Measurements from ENCODE around the gene ZNF608. TPM values are rescaled to one million over a fixed set of nuclear protein-coding genes. Genes with fewer than 3 reads are reported as not detected.

The ZNF608 gene
- polyA plus RNA-seq, 1 donor (not counting 4 experiments of a cell fraction or from before 2014, with no cell fraction given): 1.1 TPM

- Histone ChIP-seq H4K20me1 (ENCODE audit: control insufficient read depth, extremely low read depth, insufficient read depth, low read length) (no peaks in the 10 kb centered on the region), H3K27me3 (ENCODE audit: control insufficient read depth, extremely low read depth, insufficient read depth, low read length) (no peaks in the 10 kb centered on the region), H2AFZ (ENCODE audit: control insufficient read depth, low read length) (no peak overlapping the region), H3K9me3 (ENCODE audit: control insufficient read depth, low read depth, low read length) (no peaks in the 10 kb centered on the region), H3K9me1 (ENCODE audit: control insufficient read depth, extremely low read depth, insufficient read depth, low read length) (no peaks in the 10 kb centered on the region), H3K4me1 (ENCODE audit: control insufficient read depth, extremely low read depth, insufficient read depth, low read length) (no peaks in the 10 kb centered on the region), H3K27ac (ENCODE audit: control insufficient read depth, insufficient read depth, low read length) (no peak overlapping the region), H3K4me3 (ENCODE audit: control insufficient read depth in 2 of 3, extremely low read depth in 1 of 3, insufficient read depth in 2 of 3, low read depth in 1 of 3, low read length in 3 of 3) (no peak overlapping the region), H3K4me2 (ENCODE audit: control insufficient read depth, extremely low read depth, insufficient read depth, low read depth, low read length) (no peak overlapping the region), H3K36me3 (ENCODE audit: control insufficient read depth in 2 of 2, extremely low read depth in 1 of 2, insufficient read depth in 2 of 2, low read length in 2 of 2) (no peaks in the 10 kb centered on the region), H3K79me2 (ENCODE audit: control insufficient read depth, insufficient read depth, low read length) (no peaks in the 10 kb centered on the region), H3K9ac (ENCODE audit: control insufficient read depth, extremely low read depth, insufficient read depth, low read length) (no peak overlapping the region)
- DNase-seq (ENCODE audit: low read depth, low spot score): no peak
- dilution Hi-C loops (cut with MboI; ENCODE audit: extremely low pct_ligation_motif_present, low sequenced_read_pairs): no loop called here
- FAIRE-seq: no peak
- TF ChIP-seq EZH2 (IDR thresholded peaks at IDR 0.05; ENCODE audit: low read length) (no peak), CTCF (optimal IDR thresholded peaks at IDR 0.05 in 1 of 3, IDR thresholded peaks at IDR 0.05 in 1 of 3, conservative IDR thresholded peaks at IDR 0.05 in 1 of 3; ENCODE audit: extremely low read depth in 1 of 3, insufficient read depth in 2 of 3, low read length in 3 of 3) (no peak)
Measured at GRCh38 chr5:124764585-124764984, 18.1 kb upstream of the ZNF608 start.

GRCh38 chr5:124761010-124761409 lies 14.6 kb upstream of the ZNF608 start:
- H3K4me2 ChIP-seq (ENCODE audit: control insufficient read depth, extremely low read depth, insufficient read depth, low read depth, low read length): no peak overlapping the region
- dilution Hi-C loops (cut with MboI; ENCODE audit: extremely low pct_ligation_motif_present, low sequenced_read_pairs): no loop called here
- no peaks in the 10 kb centered on the region for H3K9me3 ChIP-seq (ENCODE audit: control insufficient read depth, low read depth, low read length)
- H3K4me3 ChIP-seq (ENCODE audit: control insufficient read depth in 2 of 3, extremely low read depth in 1 of 3, insufficient read depth in 2 of 3, low read depth in 1 of 3, low read length in 3 of 3): no peak overlapping the region
- TF ChIP-seq EZH2 (IDR thresholded peaks at IDR 0.05; ENCODE audit: low read length) (no peak), CTCF (optimal IDR thresholded peaks at IDR 0.05 in 1 of 3, IDR thresholded peaks at IDR 0.05 in 1 of 3, conservative IDR thresholded peaks at IDR 0.05 in 1 of 3; ENCODE audit: extremely low read depth in 1 of 3, insufficient read depth in 2 of 3, low read length in 3 of 3) (no peak)
- no peak for FAIRE-seq
- H4K20me1 ChIP-seq (ENCODE audit: control insufficient read depth, extremely low read depth, insufficient read depth, low read length): no peaks in the 10 kb centered on the region
- no peak overlapping the region for H2AFZ ChIP-seq (ENCODE audit: control insufficient read depth, low read length)
- no peak for DNase-seq (ENCODE audit: low read depth, low spot score)
- H3K4me1 ChIP-seq (ENCODE audit: control insufficient read depth, extremely low read depth, insufficient read depth, low read length): no peaks in the 10 kb centered on the region
- H3K9me1 ChIP-seq (ENCODE audit: control insufficient read depth, extremely low read depth, insufficient read depth, low read length): no peaks in the 10 kb centered on the region
- no peak overlapping the region for H3K27ac ChIP-seq (ENCODE audit: control insufficient read depth, insufficient read depth, low read length)
- no peaks in the 10 kb centered on the region for H3K27me3 ChIP-seq (ENCODE audit: control insufficient read depth, extremely low read depth, insufficient read depth, low read length)
- no peaks in the 10 kb centered on the region for H3K36me3 ChIP-seq (ENCODE audit: control insufficient read depth in 2 of 2, extremely low read depth in 1 of 2, insufficient read depth in 2 of 2, low read length in 2 of 2)
- no peak overlapping the region for H3K9ac ChIP-seq (ENCODE audit: control insufficient read depth, extremely low read depth, insufficient read depth, low read length)
- no peaks in the 10 kb centered on the region for H3K79me2 ChIP-seq (ENCODE audit: control insufficient read depth, insufficient read depth, low read length)
